Heart left ventricle (tissue), 16 donors: ENCODE results near the gene SIAE. TPM values are rescaled to one million over a fixed set of nuclear protein-coding genes. Genes with fewer than 3 reads are reported as not detected.

ENCODE experiments used
- ATAC-seq, 4 donors: fragments of 200-7000 bp; cut with Tn5 transposase; one replicate each; pipeline ENCODE4 v1.9.1; 2020 to 2022; ENCODE audit warnings: moderate library complexity in 4 of 4, mild to moderate bottlenecking in 3 of 4, moderate number of reproducible peaks in 1 of 4
- DNase-seq, 5 donors: peaks; one replicate each; pipeline ENCODE4 v3.0.0-alpha.2; 2020
- H3K27ac ChIP-seq, 12 donors: fragments of 200-600 bp; sonication (generic) in 4 of 12; one replicate each; pipeline versions ENCODE4 v1.5.0 to v1.8.0; 2016 to 2022; ENCODE audit warnings: mild to moderate bottlenecking in 2 of 12
- H3K27me3 ChIP-seq, 9 donors: fragments of 200-600 bp; sonication (generic) in 2 of 9; one replicate each; pipeline versions ENCODE4 v1.5.1 to v1.8.0; 2016 to 2022; ENCODE audit warnings: mild to moderate bottlenecking in 3 of 9
- H3K36me3 ChIP-seq, 9 donors: fragments of 200-600 bp; sonication (generic) in 2 of 9; one replicate each; pipeline versions ENCODE4 v1.5.0 to v1.8.0; 2018 to 2022; ENCODE audit warnings: mild to moderate bottlenecking in 2 of 9
- H3K4me1 ChIP-seq, 12 donors: fragments of 200-600 bp; sonication (generic) in 4 of 12; one replicate each; pipeline versions ENCODE4 v1.5.0 to v1.8.0; 2016 to 2022; ENCODE audit warnings: mild to moderate bottlenecking in 3 of 12
- H3K4me3 ChIP-seq, 12 donors: fragments of 200-600 bp; sonication (generic) in 4 of 12; one replicate each; pipeline versions ENCODE4 v1.5.0 to v1.8.0; 2017 to 2022; ENCODE audit warnings: mild to moderate bottlenecking in 9 of 12, moderate library complexity in 4 of 12
- H3K9me3 ChIP-seq, 12 donors: fragments of 200-600 bp; sonication (generic) in 4 of 12; one replicate each; pipeline versions ENCODE4 v1.5.0 to v1.8.0; 2016 to 2022; ENCODE audit warnings: mild to moderate bottlenecking in 1 of 12
- CTCF ChIP-seq, 12 donors: fragments of 200-600 bp; sonication (generic) in 4 of 12; IDR thresholded peaks; one replicate each; pipeline versions ENCODE4 v1.5.0 to v1.8.0; 2018 to 2022; ENCODE audit warnings: antibody characterized with exemption in 12 of 12, mild to moderate bottlenecking in 5 of 12
- POLR2A ChIP-seq, 2 donors: fragments of 450-650 bp; IDR thresholded peaks; one replicate each; pipeline ENCODE4 v1.6.1; 2017; ENCODE audit warnings: antibody characterized with exemption in 2 of 2, mild to moderate bottlenecking in 2 of 2, moderate library complexity in 2 of 2
- WGBS, 4 donors: extraction: QIAGEN DNeasy Blood & Tissue Kit in 2 of 4; methylation state at CpG; one replicate each; pipeline versions ENCODE4 v1.1.5 to v1.1.7; 2013 to 2018; 5-methylcytosine and 5-hydroxymethylcytosine counted together
- intact Hi-C, 10 donors: fragments of 100-400 bp; cut with DNase I; formaldehyde crosslinking; loops; one replicate each; pipeline versions ENCODE4 v1.11.1 to v1.14.2; 2022
- polyA plus RNA-seq, 2 donors: library from polyadenylated mRNA; stranded (reverse); fragments of 200-250 nt; gene quantifications; one replicate each; pipeline ENCODE4 v1.2.3, GENCODE V29; 2013
- total RNA-seq, 9 donors: library from RNA; depleted of rRNA in 2 of 9; stranded (reverse); fragments of >200 nt in 2 of 9; fragmentation: NEBNext Ultra II Directional in 3 of 9; extraction: Animal tissue kit (Norgen Biotek cat#: 25700) in 3 of 9; gene quantifications; one replicate each; pipeline versions ENCODE4 v1.1.0 to v1.2.4, GENCODE V29; 2016 to 2023
- donor health status: ischemic (EF 13 %, LVEDD 7.1; RV severe dilation, severe dysfunction).
- donor health status: healthy with polysubstance abuse.
- donor health status: DM: no; HTN: yes; CAD: no.
- donor health status: DM: no; HTN: no; CAD: no.
- donor health status: ischemic (EF 25% LVEDD 6.9; RV normal size, moderate dysfunction).
- donor health status: ischemic (EF 25% LVEDD 5.7; RV mildly dilated, moderate dysfunction).
- donor health status: healthy.
- donor health status: DM: yes; HTN: yes; CAD: no.
- donor health status: ischemic (EF 35%, LVEDD 5.7; RV mildly dilated, moderate dysfunction).
- donor health status: nonischemic (EF 11% LVEDD 7.7; RV severe dilation, severe dysfunction).
- donor health status: DM: yes; HTN: yes; CAD: no.
- donor health status: PGD.
- donor health status: ischemic (EF 29% LVEDD 5.4; RV normal size, mild dysfunction).
- donor health status: nonischemic (EF 23%, LVEDD 6.1; RV moderate dilation, normal function).

The SIAE gene
- total and polyA plus RNA-seq, 11 donors: 24.2 to 87.8 (median 56.7) TPM

- Histone ChIP-seq H3K9me3 (no peaks in the 10 kb centered on the region), H3K27ac (no peak overlapping the region), H3K27me3 (no peaks in the 10 kb centered on the region), H3K4me3 (no peak overlapping the region), H3K36me3 (peaks cover 1 to 79% (median 73%) of the 10 kb centered on the region in 9 donors), H3K4me1 (peaks cover 4 to 27% (median 15%) of the 10 kb centered on the region in 12 donors)
- DNase-seq (no peak), ATAC-seq (no peak)
- WGBS, 4 donors: 94 to 96% (median 95%) methylated on average over 5 of the region's 5 CpGs
- TF ChIP-seq POLR2A (IDR thresholded peaks at IDR 0.05) (no peak), CTCF (IDR thresholded peaks at IDR 0.05) (no peak)
- intact Hi-C loops: loop anchor here in 1 of 10 donors (10.0 kb wide), 1 partner anchor 487 kb away; the partner anchor contains the start of gene TMEM218
Measured at GRCh38 chr11:124627546-124627945, 46.0 kb downstream of the SIAE start.

- TF ChIP-seq POLR2A (IDR thresholded peaks at IDR 0.05) (no peak), CTCF (IDR thresholded peaks at IDR 0.05) (no peak)
- ATAC-seq (no peak), DNase-seq (no peak)
- H3K27ac ChIP-seq: no peak overlapping the region
- 92 to 96% (median 94%) methylated on average over 3 of the region's 3 CpGs for WGBS, 4 donors
- intact Hi-C loops: loop anchor here in 1 of 10 donors (10.0 kb wide), 1 partner anchor 489 kb away; the partner anchor contains the start of gene TMEM218
- H3K4me1 ChIP-seq: peaks cover 4 to 32% (median 20%) of the 10 kb centered on the region in 12 donors
- no peak overlapping the region for H3K4me3 ChIP-seq
- H3K36me3 ChIP-seq: peaks cover 0 to 59% (median 54%) of the 10 kb centered on the region in 9 donors
- no peaks in the 10 kb centered on the region for H3K27me3 ChIP-seq
- no peaks in the 10 kb centered on the region for H3K9me3 ChIP-seq
Measured at GRCh38 chr11:124625504-124626168, 47.9 kb downstream of the SIAE start.

- Histone ChIP-seq H3K27ac (peak overlapping the region in 8 of 12 donors; percentile 83 to 96 (median 94)), H3K4me1 (peaks cover 4 to 32% (median 20%) of the 10 kb centered on the region in 12 donors), H3K9me3 (no peaks in the 10 kb centered on the region), H3K36me3 (peaks cover 0 to 43% (median 38%) of the 10 kb centered on the region in 9 donors), H3K27me3 (no peaks in the 10 kb centered on the region), H3K4me3 (peak overlapping the region; percentile 58 to 98 (median 88))
- ATAC-seq: no peak
- intact Hi-C loops: loop anchor here in 1 of 10 donors (10.0 kb wide), 1 partner anchor 491 kb away; the partner anchor contains the start of gene TMEM218
- DNase-seq: no peak
- WGBS, 4 donors: 44 to 53% (median 47%) methylated on average over 4 of the region's 4 CpGs
- TF ChIP-seq CTCF (IDR thresholded peaks at IDR 0.05) (no peak), POLR2A (IDR thresholded peaks at IDR 0.05) (no peak)
Measured at GRCh38 chr11:124623861-124624525, 49.5 kb downstream of the SIAE start.
